Retinal pigment epithelial cell (primary cell): ENCODE results near the gene MLLT3.

Experiments
- DNase-seq: peaks from one replicate; pipeline ENCODE4 v3.0.0-alpha.2; 2010; ENCODE audit warnings: low read depth
- H3K4me3 ChIP-seq: 2 replicates; pipeline ENCODE4 v1.5.1; 2011; ENCODE audit warnings: mild to moderate bottlenecking, low read length, control low read depth, moderate library complexity
- TF ChIP-seq, protein P1 (sequence below): conservative IDR thresholded peaks from 2 replicates; pipeline ENCODE4 v1.5.1; 2011; ENCODE audit warnings: low read depth, low read length, control low read depth, inconsistent platforms

MLLT3 gene

DNA sequence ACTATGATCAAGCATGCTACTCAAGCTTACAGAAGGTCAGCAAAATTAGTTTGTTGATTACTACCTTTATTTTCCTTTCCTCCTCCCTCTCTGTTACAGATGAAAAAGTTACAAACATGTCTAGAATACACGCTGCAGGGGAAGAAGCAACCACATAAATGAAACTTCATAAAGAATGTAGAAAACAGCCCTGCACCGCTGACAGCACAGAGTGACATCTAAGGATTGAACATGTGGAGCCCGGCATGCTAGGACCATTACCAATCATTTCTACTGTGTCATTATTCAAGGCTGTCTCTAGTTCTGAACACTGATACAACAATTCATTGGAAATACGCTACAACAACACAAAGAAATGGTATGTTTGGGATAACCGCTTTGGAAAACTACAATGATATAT is 261.1 kb downstream of the MLLT3 start:
- H3K4me3 ChIP-seq = no peak overlapping the region
- DNase-seq = no peak
- TF ChIP-seq, protein P1, sequence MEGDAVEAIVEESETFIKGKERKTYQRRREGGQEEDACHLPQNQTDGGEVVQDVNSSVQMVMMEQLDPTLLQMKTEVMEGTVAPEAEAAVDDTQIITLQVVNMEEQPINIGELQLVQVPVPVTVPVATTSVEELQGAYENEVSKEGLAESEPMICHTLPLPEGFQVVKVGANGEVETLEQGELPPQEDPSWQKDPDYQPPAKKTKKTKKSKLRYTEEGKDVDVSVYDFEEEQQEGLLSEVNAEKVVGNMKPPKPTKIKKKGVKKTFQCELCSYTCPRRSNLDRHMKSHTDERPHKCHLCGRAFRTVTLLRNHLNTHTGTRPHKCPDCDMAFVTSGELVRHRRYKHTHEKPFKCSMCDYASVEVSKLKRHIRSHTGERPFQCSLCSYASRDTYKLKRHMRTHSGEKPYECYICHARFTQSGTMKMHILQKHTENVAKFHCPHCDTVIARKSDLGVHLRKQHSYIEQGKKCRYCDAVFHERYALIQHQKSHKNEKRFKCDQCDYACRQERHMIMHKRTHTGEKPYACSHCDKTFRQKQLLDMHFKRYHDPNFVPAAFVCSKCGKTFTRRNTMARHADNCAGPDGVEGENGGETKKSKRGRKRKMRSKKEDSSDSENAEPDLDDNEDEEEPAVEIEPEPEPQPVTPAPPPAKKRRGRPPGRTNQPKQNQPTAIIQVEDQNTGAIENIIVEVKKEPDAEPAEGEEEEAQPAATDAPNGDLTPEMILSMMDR = no peak

DNA sequence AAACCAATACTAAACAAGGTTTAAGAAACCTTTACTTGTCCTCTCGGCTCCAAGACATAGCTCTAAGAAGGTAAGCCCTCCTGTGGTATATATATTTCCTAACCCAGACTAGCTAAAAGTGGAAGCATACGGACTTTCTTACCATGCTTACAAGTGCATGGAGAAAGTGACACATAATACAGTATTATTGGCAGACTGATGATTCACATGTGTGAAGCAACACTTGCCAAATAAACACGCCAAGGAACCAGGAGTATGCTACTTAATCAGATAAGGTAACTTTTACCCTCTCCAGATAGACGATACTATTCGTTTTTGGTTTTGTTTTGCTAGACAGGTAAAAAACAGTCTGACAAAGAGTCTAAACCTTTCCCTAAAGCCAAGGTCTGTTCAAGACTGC is 264.1 kb downstream of the MLLT3 start:
- no peak overlapping the region for H3K4me3 ChIP-seq

DNA sequence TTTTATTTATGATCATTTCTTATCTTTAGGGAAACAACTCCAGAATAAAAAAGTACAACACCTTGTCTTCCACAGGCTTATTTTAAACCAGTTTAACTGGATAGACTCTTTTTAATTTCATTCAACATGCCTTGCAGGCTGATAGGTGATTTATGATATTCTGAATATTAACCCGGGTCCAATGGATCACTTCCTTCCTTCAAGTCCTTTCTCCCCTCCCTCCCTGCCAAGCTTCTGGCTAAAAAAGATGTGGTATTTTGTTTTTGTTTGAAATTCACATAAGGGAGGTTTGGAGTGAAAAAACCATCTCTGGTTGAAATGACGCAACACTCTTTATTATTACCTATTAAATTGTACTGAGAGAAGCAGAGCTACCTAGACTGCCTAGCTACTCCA is 265.3 kb downstream of the MLLT3 start:
- TF ChIP-seq, protein P1 = no peak
- DNase-seq = no peak
- H3K4me3 ChIP-seq = no peak overlapping the region

More for the DNA sequence above, 264.1 kb downstream of the MLLT3 start:
- TF ChIP-seq, protein P1 = no peak
- DNase-seq = no peak

DNA sequence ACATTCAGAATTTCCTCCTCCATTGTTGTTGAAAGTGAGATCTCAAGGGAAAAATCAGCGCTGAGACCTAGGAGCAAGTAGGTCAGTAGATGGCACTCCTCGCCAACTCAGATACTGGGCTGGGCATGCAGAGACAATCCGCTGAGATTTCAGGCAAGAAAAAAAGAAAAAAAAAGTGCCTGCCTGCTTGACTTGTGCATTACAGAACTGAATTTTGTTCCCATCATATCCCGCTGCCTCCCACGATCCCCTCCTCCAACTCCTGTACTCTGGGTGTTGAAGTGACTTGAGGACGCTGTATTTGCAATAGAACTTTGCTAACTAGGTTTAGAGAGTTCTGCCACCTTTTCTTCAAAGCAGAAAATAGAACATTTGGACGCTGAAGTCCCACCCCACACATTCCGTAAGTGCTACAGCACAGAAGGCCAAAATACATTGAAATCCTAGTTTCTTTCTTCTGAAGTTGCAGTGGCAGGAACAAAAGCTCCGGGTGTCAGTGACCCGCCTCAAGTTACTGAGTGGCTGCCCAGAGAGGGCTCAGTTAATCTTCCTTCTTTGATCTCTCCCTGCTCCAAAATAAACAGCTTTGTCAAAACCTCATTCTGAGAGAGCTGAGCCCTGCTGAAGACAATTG is 265.8 kb downstream of the MLLT3 start:
- TF ChIP-seq, protein P1 = peak; percentile 81
- H3K4me3 ChIP-seq = peak overlapping the region; percentile 5
- peak; percentile 43 for DNase-seq

DNA sequence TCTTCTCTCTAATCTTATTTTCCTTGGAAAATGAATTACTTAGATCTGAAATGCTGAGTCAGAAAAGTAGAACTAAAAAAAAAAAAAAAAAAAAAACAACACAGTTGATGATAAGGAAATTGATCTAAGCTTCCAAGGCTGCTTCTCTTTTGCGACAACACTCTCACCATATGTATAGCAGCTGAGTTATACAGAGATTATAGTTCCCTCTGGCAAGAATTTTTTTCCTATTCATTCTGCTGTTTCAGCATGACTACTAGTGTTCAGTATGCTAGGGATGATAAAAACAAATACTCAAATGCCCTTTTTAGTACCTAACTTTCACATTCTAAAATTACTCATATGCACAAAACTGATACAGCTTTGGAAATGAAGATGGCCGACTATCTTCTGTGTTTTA is 267.3 kb downstream of the MLLT3 start:
- TF ChIP-seq, protein P1 = no peak
- H3K4me3 ChIP-seq = no peak overlapping the region
- no peak for DNase-seq

DNA sequence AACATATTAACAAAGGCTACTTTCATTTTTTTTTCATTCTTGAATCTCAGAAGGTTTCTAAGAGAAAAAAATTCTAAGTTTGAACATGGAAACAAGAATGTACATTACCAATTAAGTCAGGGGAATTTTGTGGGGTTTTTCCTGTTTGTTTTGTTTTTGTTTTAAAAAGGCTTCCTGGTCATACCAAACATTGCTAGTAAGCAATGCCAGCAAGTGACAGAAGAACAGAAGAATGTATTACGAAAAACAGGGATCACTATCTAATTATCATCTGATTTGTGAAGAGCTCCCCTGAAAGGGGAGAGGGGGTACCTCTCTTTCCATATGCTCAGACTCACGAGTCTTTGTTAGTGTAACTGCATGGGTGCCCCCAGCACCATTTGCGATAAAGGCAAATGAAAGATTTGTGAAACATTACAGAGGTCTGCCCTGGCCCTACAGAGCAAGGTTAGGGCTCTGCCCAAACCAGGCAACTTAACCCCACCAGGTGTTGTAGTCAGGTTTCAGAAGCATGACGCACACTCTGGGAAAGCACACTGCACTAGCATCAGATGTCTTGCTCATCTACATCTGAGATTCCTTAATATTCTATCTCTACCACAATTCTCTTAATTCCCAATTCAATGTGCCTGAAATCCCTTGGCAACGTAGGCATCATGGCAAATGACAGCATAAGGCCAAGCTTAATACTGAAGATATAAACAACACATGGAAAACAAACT is 268.2 kb downstream of the MLLT3 start:
- TF ChIP-seq, protein P1 = no peak
- no peak overlapping the region for H3K4me3 ChIP-seq
- DNase-seq = no peak

DNA sequence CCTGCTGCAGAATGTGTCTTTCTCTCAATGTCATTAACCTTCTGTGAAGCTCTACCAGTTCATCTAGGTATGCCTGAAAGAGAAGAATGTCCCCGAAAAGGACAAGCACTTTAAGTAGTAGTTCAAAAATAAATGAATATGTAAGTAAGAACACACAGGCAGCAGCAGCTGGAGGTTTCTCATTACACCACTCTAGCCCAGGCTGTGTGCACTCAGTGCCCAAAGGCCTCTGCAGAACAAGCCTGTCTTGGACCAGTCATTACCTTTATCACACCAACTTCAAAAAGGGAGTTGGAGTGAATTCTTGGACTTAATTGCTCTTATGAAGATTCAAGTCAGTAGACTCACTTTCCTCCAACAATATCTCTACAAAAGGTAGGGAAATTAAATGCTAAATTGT is 268.8 kb downstream of the MLLT3 start:
- TF ChIP-seq, protein P1 = no peak
- H3K4me3 ChIP-seq = no peak overlapping the region
- DNase-seq = no peak
